ENCODE data around the gene FOXE3.

FOXE3 gene

GRCh38 chr1:47415728-47416318 lies at the start of gene FOXE3:
FOXE3 (plus strand) TSS chr1:47416285; CDS start chr1:47416316, 31 bp downstream.
- DNase-seq (ENCODE audit: low read depth in 2 of 2): no peak

- DNase-seq (ENCODE audit: low read depth in 2 of 2): no peak
These were observed 48.4 kb upstream of the FOXE3 start for GRCh38 chr1:47367651-47368050.

DNA sequence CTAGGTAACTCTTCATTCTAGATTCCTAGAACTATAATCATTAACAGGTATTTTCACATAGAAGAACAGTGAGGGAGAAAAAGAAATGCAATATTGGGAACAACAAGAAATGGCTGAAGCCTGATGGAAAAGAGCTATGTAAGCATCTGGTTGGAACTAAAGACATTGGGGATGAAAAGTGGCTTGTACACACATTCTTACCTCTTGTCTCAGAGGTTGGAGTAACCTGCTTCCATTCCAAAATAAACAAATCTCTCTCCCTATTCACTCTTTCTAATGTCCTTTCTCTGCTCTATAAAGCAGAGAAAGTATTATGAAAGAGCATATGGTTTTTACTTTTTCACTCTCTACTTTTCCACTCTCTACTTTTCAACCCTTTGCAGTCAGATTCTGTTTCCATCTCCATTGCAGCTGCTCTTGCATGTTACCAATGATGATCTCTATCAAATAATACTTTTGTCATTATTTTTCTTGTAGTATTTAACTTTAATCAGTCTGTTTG lies 45.0 kb upstream of the FOXE3 start:
- no peak for DNase-seq (ENCODE audit: low read depth in 2 of 2)

DNA sequence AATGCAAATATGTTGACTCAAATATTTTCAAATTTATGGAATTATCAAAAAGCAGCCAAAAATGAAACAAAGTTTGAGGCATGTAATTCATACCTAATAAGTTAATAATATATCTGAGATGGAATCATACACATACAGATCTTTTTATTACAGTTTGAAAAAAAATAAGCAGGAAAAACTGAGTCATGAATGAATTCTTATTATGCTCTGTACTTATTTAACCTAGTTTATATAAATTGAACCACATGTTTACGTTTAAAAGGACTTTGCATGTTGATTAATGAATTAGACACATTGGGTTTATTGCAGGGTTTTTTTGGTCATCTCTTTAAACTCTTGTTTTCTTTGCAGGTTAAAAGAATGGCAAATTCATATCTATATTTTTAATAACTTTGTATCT lies 41.6 kb upstream of the FOXE3 start:
- no peak for DNase-seq (ENCODE audit: low read depth in 2 of 2)

GRCh38 chr1:47378147-47378546 lies 37.9 kb upstream of the FOXE3 start:
- no peak for DNase-seq (ENCODE audit: low read depth in 2 of 2)

DNA sequence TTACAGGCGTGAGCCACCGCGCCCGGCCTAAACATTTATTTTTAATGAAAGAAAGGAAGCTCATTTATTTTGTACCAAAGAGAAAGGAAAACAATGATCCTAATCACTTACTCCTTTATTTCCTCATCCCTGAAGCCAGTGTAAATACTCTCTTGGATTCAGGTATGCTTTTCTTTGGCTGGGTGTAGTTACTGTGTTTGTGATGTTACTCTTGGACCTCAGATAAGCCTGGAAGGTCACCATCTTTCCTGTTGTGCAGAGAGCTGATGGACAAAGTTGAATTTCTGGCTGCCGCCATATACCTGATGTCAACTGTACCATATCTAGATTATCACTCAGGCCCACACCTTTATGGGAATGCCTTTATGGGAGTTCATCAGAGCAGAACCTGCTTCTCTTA lies 35.4 kb upstream of the FOXE3 start:
- DNase-seq (ENCODE audit: low read depth in 2 of 2): no peak

- no peak for DNase-seq (ENCODE audit: low read depth in 2 of 2)
These were observed 33.6 kb upstream of the FOXE3 start for GRCh38 chr1:47382399-47382983.

DNA sequence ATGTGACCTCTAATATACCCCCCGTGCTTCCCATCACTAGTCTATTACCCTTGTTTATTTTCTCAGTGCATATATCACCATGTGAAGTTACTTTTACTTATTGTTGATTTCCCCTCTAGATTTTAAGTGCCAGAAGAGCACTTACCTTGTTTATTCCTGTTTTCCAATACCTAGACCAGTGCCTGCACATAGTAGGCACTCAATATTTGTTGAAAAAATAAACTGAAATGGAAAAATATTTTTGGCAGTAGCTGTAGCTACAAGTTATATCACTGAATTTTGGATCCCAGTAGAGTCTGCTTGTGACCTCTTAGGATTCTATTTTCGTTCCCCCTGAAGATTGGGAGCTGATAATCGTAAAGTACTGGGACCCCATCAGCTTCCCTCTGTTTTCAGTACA lies 32.0 kb upstream of the FOXE3 start:
- DNase-seq (ENCODE audit: low read depth in 2 of 2): no peak

GRCh38 chr1:47385020-47385419 lies 31.1 kb upstream of the FOXE3 start:
- DNase-seq (ENCODE audit: low read depth in 2 of 2): no peak

GRCh38 chr1:47386268-47386667 lies 29.8 kb upstream of the FOXE3 start:
- no peak for DNase-seq (ENCODE audit: low read depth in 2 of 2)

GRCh38 chr1:47388030-47388890 lies 27.8 kb upstream of the FOXE3 start:
- no peak for DNase-seq (ENCODE audit: low read depth in 2 of 2)

DNA sequence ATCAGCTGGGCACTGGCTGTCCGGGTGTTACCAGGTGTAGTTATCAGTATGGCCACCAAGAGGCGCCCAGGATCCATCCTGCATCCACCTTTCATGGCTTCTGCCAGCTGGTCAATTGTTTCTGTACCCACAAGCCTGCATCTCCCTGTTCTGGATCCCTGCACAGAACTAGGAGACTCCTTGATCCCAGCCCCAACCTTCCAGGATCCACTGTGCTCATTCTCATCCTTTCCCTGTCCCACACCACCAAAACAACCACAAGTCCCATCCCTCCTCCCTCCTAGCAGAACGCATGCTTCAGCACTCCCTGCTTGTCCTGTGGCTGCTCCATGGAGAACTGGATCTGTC lies 27.2 kb upstream of the FOXE3 start:
- no peak for DNase-seq (ENCODE audit: low read depth in 2 of 2)

DNA sequence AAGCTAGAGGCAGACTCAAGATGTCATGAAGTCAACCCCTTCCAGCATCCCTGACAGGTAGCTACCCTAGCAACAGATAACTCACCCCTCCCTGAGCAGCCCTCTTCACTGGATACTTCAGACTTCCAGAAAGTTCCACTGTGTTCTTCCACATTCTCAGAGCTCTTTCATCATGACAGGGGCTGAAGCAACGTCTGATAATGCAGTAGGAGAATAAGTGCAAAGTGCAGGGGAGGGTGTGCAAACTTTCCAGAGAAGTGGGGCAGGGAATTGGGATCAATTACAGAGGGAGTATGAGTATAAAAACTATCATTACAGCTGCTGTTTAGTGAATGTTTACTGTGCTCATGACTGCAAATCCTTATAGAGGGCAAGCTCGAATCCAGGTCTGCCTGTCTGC lies 26.4 kb upstream of the FOXE3 start:
- no peak for DNase-seq (ENCODE audit: low read depth in 2 of 2)

- no peak for DNase-seq (ENCODE audit: low read depth in 2 of 2)
These were observed 25.2 kb upstream of the FOXE3 start for GRCh38 chr1:47390843-47391242.

DNA sequence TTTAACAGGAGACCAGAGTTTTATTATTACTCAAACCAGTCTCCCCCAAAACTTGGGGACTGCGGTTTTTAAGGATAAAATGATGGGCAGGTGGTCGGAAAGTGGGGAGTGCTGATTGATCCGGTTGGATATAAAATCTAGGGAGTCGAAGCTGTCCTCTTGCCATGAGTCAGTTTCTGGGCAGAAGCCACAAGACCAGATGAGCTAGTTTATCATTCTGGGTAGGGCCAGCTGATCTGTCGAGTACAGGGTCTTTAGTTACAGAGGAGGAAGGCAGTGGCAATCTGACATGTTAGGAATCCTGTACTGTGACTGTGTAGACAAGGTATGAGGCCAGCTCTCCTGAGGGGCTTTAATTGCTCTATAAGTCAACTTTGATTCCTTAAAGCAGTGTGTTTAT lies 22.9 kb upstream of the FOXE3 start:
- no peak for DNase-seq (ENCODE audit: low read depth in 2 of 2)

GRCh38 chr1:47395433-47395832 lies 20.7 kb upstream of the FOXE3 start:
- DNase-seq (ENCODE audit: low read depth in 2 of 2): no peak

GRCh38 chr1:47396671-47397196 lies 19.4 kb upstream of the FOXE3 start:
- DNase-seq (ENCODE audit: low read depth in 2 of 2): no peak

DNA sequence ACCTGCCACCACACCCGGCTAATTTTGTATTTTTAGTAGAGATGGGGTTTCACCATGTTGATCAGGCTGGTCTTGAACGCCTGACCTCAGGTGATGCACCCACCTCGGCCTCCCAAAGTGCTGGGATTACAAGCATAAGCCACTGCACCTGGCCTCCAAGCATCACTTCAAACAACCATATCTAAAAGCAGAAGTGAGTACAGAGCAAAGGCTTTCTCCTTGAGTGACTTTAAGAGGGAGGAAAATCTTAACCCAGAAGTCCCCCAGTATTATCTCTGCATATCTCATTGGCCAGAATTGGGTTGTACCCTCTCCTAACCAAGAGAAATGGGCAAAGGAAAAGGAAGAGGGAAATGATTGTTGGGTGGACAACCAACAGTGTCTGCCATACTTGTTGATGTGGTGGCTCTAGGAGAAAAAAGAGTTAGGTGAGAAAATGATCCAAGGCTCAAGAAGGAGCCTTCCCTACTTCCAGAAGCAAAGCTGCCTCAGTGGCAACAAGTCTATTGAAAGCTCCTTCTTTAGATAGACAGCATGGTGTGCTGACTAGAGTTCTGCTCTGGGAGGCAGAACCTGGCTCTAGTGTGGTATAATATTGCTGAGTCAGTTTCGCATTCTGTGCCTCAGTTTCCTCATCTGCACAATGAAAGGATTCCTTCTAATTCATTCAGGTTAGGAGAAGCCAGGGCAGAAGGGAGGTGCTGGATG lies 16.8 kb upstream of the FOXE3 start:
- DNase-seq (ENCODE audit: low read depth in 2 of 2): no peak

DNA sequence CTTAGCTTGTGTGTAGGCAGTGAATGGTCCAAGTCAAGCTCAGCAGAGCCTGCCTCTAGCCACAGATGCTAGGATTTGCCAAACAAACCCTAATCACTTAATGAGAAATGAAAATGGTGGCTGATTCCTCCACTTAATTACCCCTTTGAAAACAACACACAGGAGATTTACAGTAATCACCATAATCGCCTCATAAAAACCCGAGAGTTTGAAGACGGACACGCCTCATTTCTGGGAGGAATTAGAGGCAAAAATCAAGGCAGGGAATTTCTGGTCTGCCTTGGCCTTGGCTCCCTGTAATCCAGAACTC lies 16.3 kb upstream of the FOXE3 start:
- no peak for DNase-seq (ENCODE audit: low read depth in 2 of 2)

DNA sequence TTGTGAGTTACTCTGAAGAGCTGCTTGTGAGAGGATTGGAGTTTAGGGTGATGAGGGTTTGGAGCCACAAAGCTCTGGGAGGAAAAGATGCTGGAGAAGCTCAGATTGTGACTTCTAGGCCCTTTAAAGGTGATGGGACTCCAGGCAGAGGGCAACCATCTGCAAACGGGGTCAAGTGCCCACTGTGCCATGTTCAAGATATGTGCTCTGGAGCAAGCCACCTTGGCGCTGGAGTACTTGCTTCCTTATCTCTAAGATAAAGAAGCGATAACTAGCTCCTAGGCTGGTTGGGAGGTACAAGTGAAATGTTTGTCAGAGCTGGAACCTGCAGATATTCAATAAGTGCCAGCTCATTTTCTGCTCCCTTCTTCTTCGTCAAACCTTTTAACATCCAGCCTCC lies 14.3 kb upstream of the FOXE3 start:
- no peak for DNase-seq (ENCODE audit: low read depth in 2 of 2)

GRCh38 chr1:47402591-47402990 lies 13.5 kb upstream of the FOXE3 start:
- DNase-seq (ENCODE audit: low read depth in 2 of 2): no peak

DNA sequence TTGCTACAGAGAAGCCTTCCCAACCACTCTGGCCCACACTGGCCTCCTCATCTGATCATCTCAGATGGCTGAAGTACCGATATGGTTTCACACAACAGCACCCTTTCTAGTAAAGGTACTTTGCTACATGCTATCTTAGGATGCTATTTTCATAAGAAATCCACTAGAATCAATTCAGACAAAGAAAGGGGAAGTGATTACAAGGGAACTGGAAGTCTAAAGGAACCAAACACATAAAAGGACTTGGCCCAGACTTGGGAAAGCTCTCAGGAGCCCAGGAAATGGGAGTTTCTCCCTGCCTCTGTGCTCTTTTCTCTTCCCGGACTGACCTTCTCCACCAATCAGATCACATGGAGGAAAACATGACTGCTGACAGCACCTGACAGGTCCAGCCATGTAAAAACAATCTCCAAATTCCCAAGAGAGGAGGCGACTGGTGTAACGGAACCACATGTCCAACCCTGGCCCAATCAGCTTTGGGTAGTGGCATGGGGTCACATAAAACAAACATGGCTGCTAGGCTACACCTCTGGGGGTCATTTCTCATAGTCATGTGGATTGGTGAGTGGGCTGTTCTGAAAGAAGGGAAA lies 12.7 kb upstream of the FOXE3 start:
- DNase-seq (ENCODE audit: low read depth in 2 of 2): no peak

Measured in stimulated activated CD8-positive, alpha-beta memory T cell treated with anti-CD3 and anti-CD28 coated beads, Interleukin-2, amount 100 ng/mL, for 1 hour (primary cell).